ENCODE data around the gene NYNRIN. TPM values are rescaled to one million over a fixed set of nuclear protein-coding genes. Genes with fewer than 3 reads are reported as not detected.
A peak's percentile ranks its signal among the peaks of the same experiment; 100 is the strongest.

The NYNRIN gene
- total RNA-seq, 1 donor from 2014 or later = 10.4 TPM

GRCh38 chr14:24367514-24368211 lies 31.1 kb upstream of the NYNRIN start, which contains the start of gene NFATC4:
TSS of gene NFATC4 (plus strand) at chr14:24368184. CDS start at chr14:24368341, 157 bp downstream.
- peak; percentile 57 for DNase-seq (ENCODE audit: low read depth, low spot score)
- H3K9me3 Mint-ChIP-seq = no peaks in the 10 kb centered on the region
- H3K36me3 Mint-ChIP-seq (ENCODE audit: low read depth) = no peaks in the 10 kb centered on the region
- H3K4me1 Mint-ChIP-seq = peaks cover 27% of the 10 kb centered on the region
- H3K4me3 Mint-ChIP-seq = peak within 1 kb of the TSS; percentile 93
- peaks cover 28% of the 10 kb centered on the region for H3K27me3 Mint-ChIP-seq (ENCODE audit: low read depth)
- no peak for TF ChIP-seq CTCF (conservative IDR thresholded peaks at IDR 0.05)
- H3K27ac Mint-ChIP-seq (ENCODE audit: unreplicated experiment) = peak within 1 kb of the TSS; percentile 97

DNA sequence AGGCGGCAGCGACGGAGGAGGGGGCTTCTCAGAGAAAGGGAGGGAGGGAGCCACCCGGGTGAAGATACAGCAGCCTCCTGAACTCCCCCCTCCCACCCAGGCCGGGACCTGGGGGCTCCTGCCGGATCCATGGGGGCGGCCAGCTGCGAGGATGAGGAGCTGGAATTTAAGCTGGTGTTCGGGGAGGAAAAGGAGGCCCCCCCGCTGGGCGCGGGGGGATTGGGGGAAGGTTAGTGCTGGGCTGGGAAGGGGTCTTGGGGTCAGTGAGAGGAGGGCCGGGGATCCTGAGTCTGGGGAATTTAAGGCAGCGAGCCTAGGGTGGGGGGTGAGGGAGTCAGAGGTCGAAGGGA lies 30.6 kb upstream of the NYNRIN start:
- Mint-ChIP-seq H3K9me3 (no peaks in the 10 kb centered on the region), H3K27me3 (ENCODE audit: low read depth) (peaks cover 23% of the 10 kb centered on the region), H3K4me3 (peak overlapping the region; percentile 93), H3K36me3 (ENCODE audit: low read depth) (no peaks in the 10 kb centered on the region), H3K4me1 (peaks cover 27% of the 10 kb centered on the region), H3K27ac (ENCODE audit: unreplicated experiment) (peak overlapping the region; percentile 50)
- no peak for DNase-seq (ENCODE audit: low read depth, low spot score)
- TF ChIP-seq CTCF (conservative IDR thresholded peaks at IDR 0.05) = no peak

- Mint-ChIP-seq H3K36me3 (ENCODE audit: low read depth) (no peaks in the 10 kb centered on the region), H3K4me3 (peak overlapping the region; percentile 93), H3K27ac (ENCODE audit: unreplicated experiment) (no peak overlapping the region), H3K9me3 (no peaks in the 10 kb centered on the region), H3K4me1 (peaks cover 27% of the 10 kb centered on the region), H3K27me3 (ENCODE audit: low read depth) (peaks cover 18% of the 10 kb centered on the region)
- peak; percentile 44 for DNase-seq (ENCODE audit: low read depth, low spot score)
- no peak for TF ChIP-seq CTCF (conservative IDR thresholded peaks at IDR 0.05)
Observed at GRCh38 chr14:24368562-24369252, 30.1 kb upstream of the NYNRIN start.

DNA sequence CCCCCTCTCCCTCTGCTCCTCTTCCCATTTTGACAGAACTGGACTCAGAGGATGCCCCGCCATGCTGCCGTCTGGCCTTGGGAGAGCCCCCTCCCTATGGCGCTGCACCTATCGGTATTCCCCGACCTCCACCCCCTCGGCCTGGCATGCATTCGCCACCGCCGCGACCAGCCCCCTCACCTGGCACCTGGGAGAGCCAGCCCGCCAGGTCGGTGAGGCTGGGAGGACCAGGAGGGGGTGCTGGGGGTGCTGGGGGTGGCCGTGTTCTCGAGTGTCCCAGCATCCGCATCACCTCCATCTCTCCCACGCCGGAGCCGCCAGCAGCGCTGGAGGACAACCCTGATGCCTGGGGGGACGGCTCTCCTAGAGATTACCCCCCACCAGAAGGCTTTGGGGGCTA lies 29.3 kb upstream of the NYNRIN start:
- Mint-ChIP-seq H3K4me1 (peaks cover 27% of the 10 kb centered on the region), H3K4me3 (peak overlapping the region; percentile 87), H3K36me3 (ENCODE audit: low read depth) (no peaks in the 10 kb centered on the region), H3K9me3 (no peaks in the 10 kb centered on the region), H3K27ac (ENCODE audit: unreplicated experiment) (no peak overlapping the region), H3K27me3 (ENCODE audit: low read depth) (peaks cover 18% of the 10 kb centered on the region)
- no peak for DNase-seq (ENCODE audit: low read depth, low spot score)
- no peak for TF ChIP-seq CTCF (conservative IDR thresholded peaks at IDR 0.05)

GRCh38 chr14:24369907-24370687 lies 28.7 kb upstream of the NYNRIN start:
- H3K27me3 Mint-ChIP-seq (ENCODE audit: low read depth) = peaks cover 18% of the 10 kb centered on the region
- no peaks in the 10 kb centered on the region for H3K9me3 Mint-ChIP-seq
- no peak for DNase-seq (ENCODE audit: low read depth, low spot score)
- H3K4me1 Mint-ChIP-seq = peaks cover 27% of the 10 kb centered on the region
- no peaks in the 10 kb centered on the region for H3K36me3 Mint-ChIP-seq (ENCODE audit: low read depth)
- no peak overlapping the region for H3K4me3 Mint-ChIP-seq
- no peak overlapping the region for H3K27ac Mint-ChIP-seq (ENCODE audit: unreplicated experiment)
- TF ChIP-seq CTCF (conservative IDR thresholded peaks at IDR 0.05) = no peak
